ENCODE data around the gene TEX13A.

Gene TEX13A

GRCh38 chrX:105265093-105265492 lies 44.6 kb upstream of the TEX13A start:
- WGBS: no CpG with 5 or more reads among the region's 3 CpGs
- H2BK5ac ChIP-seq (ENCODE audit: low read depth, low read length, poor library complexity, severe bottlenecking): no peak overlapping the region

GRCh38 chrX:105263801-105264200 lies 43.3 kb upstream of the TEX13A start:
- DNase-seq: no peak
- H3K27me3 ChIP-seq (ENCODE audit: control insufficient read depth in 1 of 2, insufficient read depth in 1 of 2, low read length in 2 of 2): peaks cover 0 to 41% of the 10 kb centered on the region in 2 experiments
- H2AFZ ChIP-seq (ENCODE audit: low read depth, low read length): no peak overlapping the region

More at GRCh38 chrX:105265093-105265492, 44.6 kb upstream of the TEX13A start:
- no peak for DNase-seq
- H3K4ac ChIP-seq (ENCODE audit: low read depth in 1 of 2, low read length in 2 of 2): no peak overlapping the region
- H2BK12ac ChIP-seq (ENCODE audit: low read length in 2 of 2): no peak overlapping the region
- no peaks in the 10 kb centered on the region for H3K9me3 ChIP-seq (ENCODE audit: control insufficient read depth, low read length)
- no peak overlapping the region for H3K18ac ChIP-seq (ENCODE audit: low read depth in 1 of 2, low read length in 2 of 2)
- no peak overlapping the region for H3K4me2 ChIP-seq (ENCODE audit: low read length, poor library complexity, severe bottlenecking)
- H3K27ac ChIP-seq (ENCODE audit: low read length, poor library complexity, severe bottlenecking): no peak overlapping the region
- H3K4me1 ChIP-seq (ENCODE audit: control insufficient read depth, insufficient read depth, low read depth, low read length): no peaks in the 10 kb centered on the region
- H2AFZ ChIP-seq (ENCODE audit: low read depth, low read length): no peak overlapping the region
- H3K23ac ChIP-seq (ENCODE audit: low read length in 2 of 2): no peak overlapping the region
- H3K36me3 ChIP-seq (ENCODE audit: control insufficient read depth in 1 of 2, insufficient read depth in 2 of 2, low read depth in 1 of 2, low read length in 2 of 2): no peaks in the 10 kb centered on the region
- no peaks in the 10 kb centered on the region for H3K79me1 ChIP-seq (replicated peaks; ENCODE audit: low read length, poor library complexity, severe bottlenecking)
- no peak overlapping the region for H2AK5ac ChIP-seq (ENCODE audit: low read length, severe bottlenecking)
- no peak overlapping the region for H4K91ac ChIP-seq (ENCODE audit: low read length)
- no peak overlapping the region for H3K4me3 ChIP-seq (ENCODE audit: insufficient read depth in 1 of 2, low read depth in 1 of 2, low read length in 2 of 2)
- peaks cover 0 to 28% of the 10 kb centered on the region in 2 experiments for H3K27me3 ChIP-seq (ENCODE audit: control insufficient read depth in 1 of 2, insufficient read depth in 1 of 2, low read length in 2 of 2)
- H2BK120ac ChIP-seq (ENCODE audit: low read depth, low read length): no peak overlapping the region
- H3K14ac ChIP-seq (ENCODE audit: low read length in 2 of 2): no peak overlapping the region
- no peak overlapping the region for H3K9ac ChIP-seq (ENCODE audit: low read length)
- H4K8ac ChIP-seq (ENCODE audit: low read length): no peak overlapping the region
- H2BK15ac ChIP-seq (ENCODE audit: low read depth, poor library complexity, severe bottlenecking): no peak overlapping the region

GRCh38 chrX:105263171-105263570 lies 42.7 kb upstream of the TEX13A start:
- Histone ChIP-seq H2AFZ (ENCODE audit: low read depth, low read length) (no peak overlapping the region), H3K4ac (ENCODE audit: low read depth in 1 of 2, low read length in 2 of 2) (no peak overlapping the region), H2BK120ac (ENCODE audit: low read depth, low read length) (no peak overlapping the region), H2BK15ac (ENCODE audit: low read depth, poor library complexity, severe bottlenecking) (no peak overlapping the region), H3K9me3 (ENCODE audit: control insufficient read depth, low read length) (no peaks in the 10 kb centered on the region), H4K8ac (ENCODE audit: low read length) (no peak overlapping the region), H3K79me1 (replicated peaks; ENCODE audit: low read length, poor library complexity, severe bottlenecking) (no peaks in the 10 kb centered on the region), H3K36me3 (ENCODE audit: control insufficient read depth in 1 of 2, insufficient read depth in 2 of 2, low read depth in 1 of 2, low read length in 2 of 2) (no peaks in the 10 kb centered on the region), H3K4me2 (ENCODE audit: low read length, poor library complexity, severe bottlenecking) (no peak overlapping the region), H3K4me1 (ENCODE audit: control insufficient read depth, insufficient read depth, low read depth, low read length) (no peaks in the 10 kb centered on the region), H2BK12ac (ENCODE audit: low read length in 2 of 2) (no peak overlapping the region), H3K18ac (ENCODE audit: low read depth in 1 of 2, low read length in 2 of 2) (no peak overlapping the region), H3K23ac (ENCODE audit: low read length in 2 of 2) (no peak overlapping the region), H3K4me3 (ENCODE audit: insufficient read depth in 1 of 2, low read depth in 1 of 2, low read length in 2 of 2) (no peak overlapping the region), H4K91ac (ENCODE audit: low read length) (no peak overlapping the region), H2BK5ac (ENCODE audit: low read depth, low read length, poor library complexity, severe bottlenecking) (no peak overlapping the region), H3K9ac (ENCODE audit: low read length) (no peak overlapping the region), H2AK5ac (ENCODE audit: low read length, severe bottlenecking) (no peak overlapping the region), H3K27me3 (ENCODE audit: control insufficient read depth in 1 of 2, insufficient read depth in 1 of 2, low read length in 2 of 2) (peaks cover 0 to 43% of the 10 kb centered on the region in 2 experiments), H3K27ac (ENCODE audit: low read length, poor library complexity, severe bottlenecking) (no peak overlapping the region), H3K14ac (ENCODE audit: low read length in 2 of 2) (no peak overlapping the region)
- no peak for DNase-seq
- WGBS: 100% methylated on average over 1 of the region's 2 CpGs

More at GRCh38 chrX:105263801-105264200, 43.3 kb upstream of the TEX13A start:
- Histone ChIP-seq H3K36me3 (ENCODE audit: control insufficient read depth in 1 of 2, insufficient read depth in 2 of 2, low read depth in 1 of 2, low read length in 2 of 2) (no peaks in the 10 kb centered on the region), H2BK120ac (ENCODE audit: low read depth, low read length) (no peak overlapping the region), H2BK5ac (ENCODE audit: low read depth, low read length, poor library complexity, severe bottlenecking) (no peak overlapping the region), H3K4me3 (ENCODE audit: insufficient read depth in 1 of 2, low read depth in 1 of 2, low read length in 2 of 2) (no peak overlapping the region), H3K27ac (ENCODE audit: low read length, poor library complexity, severe bottlenecking) (no peak overlapping the region), H3K9ac (ENCODE audit: low read length) (no peak overlapping the region), H3K79me1 (replicated peaks; ENCODE audit: low read length, poor library complexity, severe bottlenecking) (no peaks in the 10 kb centered on the region), H4K91ac (ENCODE audit: low read length) (no peak overlapping the region), H3K4me1 (ENCODE audit: control insufficient read depth, insufficient read depth, low read depth, low read length) (no peaks in the 10 kb centered on the region), H2BK15ac (ENCODE audit: low read depth, poor library complexity, severe bottlenecking) (no peak overlapping the region), H2BK12ac (ENCODE audit: low read length in 2 of 2) (no peak overlapping the region), H2AK5ac (ENCODE audit: low read length, severe bottlenecking) (no peak overlapping the region), H3K23ac (ENCODE audit: low read length in 2 of 2) (no peak overlapping the region), H4K8ac (ENCODE audit: low read length) (no peak overlapping the region), H3K18ac (ENCODE audit: low read depth in 1 of 2, low read length in 2 of 2) (no peak overlapping the region), H3K4me2 (ENCODE audit: low read length, poor library complexity, severe bottlenecking) (no peak overlapping the region), H3K4ac (ENCODE audit: low read depth in 1 of 2, low read length in 2 of 2) (no peak overlapping the region), H3K14ac (ENCODE audit: low read length in 2 of 2) (no peak overlapping the region), H3K9me3 (ENCODE audit: control insufficient read depth, low read length) (no peaks in the 10 kb centered on the region)
- 85% methylated on average over 1 of the region's 1 CpG for WGBS

- Histone ChIP-seq H4K8ac (ENCODE audit: low read length) (no peak overlapping the region), H3K4me3 (ENCODE audit: insufficient read depth in 1 of 2, low read depth in 1 of 2, low read length in 2 of 2) (no peak overlapping the region), H3K4me2 (ENCODE audit: low read length, poor library complexity, severe bottlenecking) (no peak overlapping the region), H3K18ac (ENCODE audit: low read depth in 1 of 2, low read length in 2 of 2) (no peak overlapping the region), H3K79me1 (replicated peaks; ENCODE audit: low read length, poor library complexity, severe bottlenecking) (no peaks in the 10 kb centered on the region), H2BK120ac (ENCODE audit: low read depth, low read length) (no peak overlapping the region), H2BK12ac (ENCODE audit: low read length in 2 of 2) (no peak overlapping the region), H2BK5ac (ENCODE audit: low read depth, low read length, poor library complexity, severe bottlenecking) (no peak overlapping the region), H3K9ac (ENCODE audit: low read length) (no peak overlapping the region), H2BK15ac (ENCODE audit: low read depth, poor library complexity, severe bottlenecking) (no peak overlapping the region), H3K14ac (ENCODE audit: low read length in 2 of 2) (no peak overlapping the region), H3K27ac (ENCODE audit: low read length, poor library complexity, severe bottlenecking) (no peak overlapping the region), H2AFZ (ENCODE audit: low read depth, low read length) (no peak overlapping the region), H3K27me3 (ENCODE audit: control insufficient read depth in 1 of 2, insufficient read depth in 1 of 2, low read length in 2 of 2) (peaks cover 0 to 41% of the 10 kb centered on the region in 2 experiments), H3K4ac (ENCODE audit: low read depth in 1 of 2, low read length in 2 of 2) (no peak overlapping the region), H3K36me3 (ENCODE audit: control insufficient read depth in 1 of 2, insufficient read depth in 2 of 2, low read depth in 1 of 2, low read length in 2 of 2) (no peaks in the 10 kb centered on the region), H3K4me1 (ENCODE audit: control insufficient read depth, insufficient read depth, low read depth, low read length) (no peaks in the 10 kb centered on the region), H3K9me3 (ENCODE audit: control insufficient read depth, low read length) (no peaks in the 10 kb centered on the region), H3K23ac (ENCODE audit: low read length in 2 of 2) (no peak overlapping the region), H2AK5ac (ENCODE audit: low read length, severe bottlenecking) (no peak overlapping the region), H4K91ac (ENCODE audit: low read length) (no peak overlapping the region)
- DNase-seq: no peak
- WGBS: 85% methylated on average over 8 of the region's 8 CpGs
These were observed 40.0 kb upstream of the TEX13A start for GRCh38 chrX:105260291-105261043.

Data from mesenchymal stem cell (in vitro differentiated cells and primary cell).